NCI-H128 (cell line): Measurements from ENCODE around the gene KRTAP10-6.
"Not testable (repeated sequence)": the region's sequence is repeated elsewhere in the genome, so short reads cannot be mapped to it uniquely, and the experiment has no call there.

ENCODE experiments used
- DNase-seq: peaks from one replicate; lab custom pipeline; 2025; ENCODE audit not compliant: unreplicated experiment; lab: John Stamatoyannopoulos, UW

Gene KRTAP10-6

DNA sequence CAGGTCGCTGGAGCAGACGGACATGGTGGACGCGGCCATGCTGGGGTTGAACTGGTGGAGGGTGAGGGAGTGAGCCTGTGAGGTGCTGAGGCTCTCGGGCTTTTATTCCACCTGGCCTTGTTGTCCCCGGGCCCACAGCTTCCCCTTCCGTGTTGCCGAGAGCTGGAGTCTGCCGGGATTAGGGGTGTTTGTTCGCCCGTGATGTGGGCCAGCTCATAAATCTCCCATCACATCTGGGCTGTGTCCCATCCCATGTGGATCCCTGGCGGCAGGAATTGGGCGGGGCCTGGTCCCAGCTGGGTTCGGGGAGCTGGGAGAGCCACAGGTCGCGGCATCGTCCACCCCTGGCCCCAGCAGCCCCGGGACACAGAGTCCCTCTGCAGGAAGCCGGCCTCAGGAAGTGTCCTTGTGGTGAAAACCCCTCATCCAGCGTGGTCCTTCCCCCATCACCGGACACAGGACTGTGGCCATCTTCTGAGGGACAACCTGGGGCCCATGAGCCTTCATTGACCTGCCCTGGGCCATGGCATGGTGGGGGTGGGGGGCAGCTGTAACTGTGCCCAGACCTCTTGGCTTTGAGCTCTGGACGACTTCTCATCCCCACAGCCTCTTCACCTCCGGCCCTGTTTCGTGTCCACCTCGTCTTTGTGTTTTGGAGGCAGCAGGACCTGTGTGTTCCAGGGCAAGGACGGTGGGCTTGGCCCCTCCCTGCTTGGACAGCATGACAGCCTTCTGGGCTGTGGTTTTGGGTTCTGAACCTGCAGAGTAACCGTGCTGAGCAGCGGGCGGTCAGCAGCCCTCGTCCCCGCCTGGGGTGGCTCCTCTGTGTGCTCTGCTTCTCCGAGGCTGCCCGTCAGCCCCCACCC lies at the start of gene KRTAP10-6:
Gene KRTAP10-6 (minus strand): TSS at position 60 of the 866 bp plus-strand sequence. CDS start 21 bp downstream, at position 39.
- DNase-seq, result no peak

DNA sequence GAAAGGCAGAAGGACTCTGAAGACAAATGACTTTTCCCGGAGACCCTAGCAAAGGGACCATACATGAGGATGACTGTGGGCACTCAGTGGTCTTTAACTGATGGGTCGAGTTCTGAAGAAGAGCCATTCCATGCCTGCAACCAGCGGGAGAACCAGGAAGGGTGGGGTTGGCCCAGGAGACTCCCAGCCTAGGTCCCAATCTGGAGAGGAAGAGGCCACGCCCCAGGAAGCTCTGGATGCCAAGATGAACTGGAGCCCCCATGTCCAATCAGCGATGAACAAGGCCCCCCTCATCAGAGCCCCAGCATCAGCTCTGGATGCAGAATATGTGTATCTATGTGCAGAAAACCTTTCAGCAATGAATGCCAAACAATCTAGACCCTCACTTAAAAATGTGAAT lies 48.5 kb upstream of the KRTAP10-6 start:
- no peak for DNase-seq

DNA sequence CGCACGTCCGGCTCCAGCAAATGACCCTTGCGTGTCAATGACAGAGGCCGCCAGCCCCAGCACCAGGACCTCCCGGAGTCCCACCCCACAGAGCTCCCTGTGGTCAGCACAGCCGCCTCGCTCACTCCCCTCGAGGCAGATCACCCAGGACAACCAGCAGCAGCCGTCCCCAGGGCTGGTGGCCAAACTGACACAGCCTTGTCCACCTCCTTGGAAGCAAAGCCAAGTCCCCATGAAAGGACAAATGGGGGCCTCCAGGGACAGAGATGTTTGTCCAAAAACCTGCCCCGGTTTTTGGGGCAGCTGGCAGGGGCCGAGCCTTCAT lies 47.0 kb upstream of the KRTAP10-6 start:
- no peak for DNase-seq

DNA sequence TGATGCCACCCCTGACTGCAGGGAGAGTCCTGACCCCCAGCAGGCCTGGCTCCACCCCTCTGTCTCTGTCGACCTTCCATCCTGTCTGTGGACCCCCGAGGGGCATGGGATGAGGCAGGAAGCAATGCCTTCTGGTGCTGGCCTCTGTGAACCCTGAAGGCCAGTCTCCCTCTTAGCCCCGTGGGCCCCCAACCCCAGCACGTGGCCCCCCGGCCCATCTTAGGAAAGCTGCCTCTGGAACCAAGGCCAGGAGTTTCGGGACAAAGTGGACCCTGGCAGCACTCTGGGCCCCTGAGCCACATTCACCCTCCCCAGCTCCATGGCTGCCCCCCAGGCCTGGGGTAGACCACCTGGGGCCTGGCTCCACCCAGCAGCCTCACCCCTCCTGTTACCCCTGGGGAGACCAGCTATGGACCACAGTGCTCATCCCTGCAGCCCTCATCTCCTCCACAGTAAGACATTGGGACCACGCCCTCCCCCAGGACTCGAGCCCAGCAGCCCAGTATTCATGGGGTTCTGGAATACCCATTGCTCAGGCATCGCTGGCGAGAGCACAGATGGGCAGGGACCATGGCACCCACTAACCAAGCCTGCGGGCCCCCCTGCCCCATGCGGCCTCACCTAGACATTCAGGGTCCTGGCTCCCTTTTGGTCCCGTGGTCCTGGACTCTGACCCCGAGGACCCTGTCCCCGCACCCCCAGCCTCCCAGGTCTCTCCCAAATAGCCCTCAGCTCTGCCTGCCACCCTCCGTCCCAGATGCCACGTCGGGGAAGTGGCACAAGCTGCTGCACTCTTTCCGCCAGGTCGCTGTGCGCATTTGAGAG lies 46.4 kb upstream of the KRTAP10-6 start:
- DNase-seq, result not testable (repeated sequence)

- DNase-seq, result not testable (repeated sequence)
Observed at GRCh38 chr21:44637851-44638348, 45.6 kb upstream of the KRTAP10-6 start.

- DNase-seq, result no peak
Observed at GRCh38 chr21:44637018-44637850, 44.9 kb upstream of the KRTAP10-6 start, which contains the start of gene KRTAP10-10. Gene KRTAP10-10, plus strand, starts transcription at chr21:44637356. Its CDS starts 62 bp downstream, at chr21:44637418.

DNA sequence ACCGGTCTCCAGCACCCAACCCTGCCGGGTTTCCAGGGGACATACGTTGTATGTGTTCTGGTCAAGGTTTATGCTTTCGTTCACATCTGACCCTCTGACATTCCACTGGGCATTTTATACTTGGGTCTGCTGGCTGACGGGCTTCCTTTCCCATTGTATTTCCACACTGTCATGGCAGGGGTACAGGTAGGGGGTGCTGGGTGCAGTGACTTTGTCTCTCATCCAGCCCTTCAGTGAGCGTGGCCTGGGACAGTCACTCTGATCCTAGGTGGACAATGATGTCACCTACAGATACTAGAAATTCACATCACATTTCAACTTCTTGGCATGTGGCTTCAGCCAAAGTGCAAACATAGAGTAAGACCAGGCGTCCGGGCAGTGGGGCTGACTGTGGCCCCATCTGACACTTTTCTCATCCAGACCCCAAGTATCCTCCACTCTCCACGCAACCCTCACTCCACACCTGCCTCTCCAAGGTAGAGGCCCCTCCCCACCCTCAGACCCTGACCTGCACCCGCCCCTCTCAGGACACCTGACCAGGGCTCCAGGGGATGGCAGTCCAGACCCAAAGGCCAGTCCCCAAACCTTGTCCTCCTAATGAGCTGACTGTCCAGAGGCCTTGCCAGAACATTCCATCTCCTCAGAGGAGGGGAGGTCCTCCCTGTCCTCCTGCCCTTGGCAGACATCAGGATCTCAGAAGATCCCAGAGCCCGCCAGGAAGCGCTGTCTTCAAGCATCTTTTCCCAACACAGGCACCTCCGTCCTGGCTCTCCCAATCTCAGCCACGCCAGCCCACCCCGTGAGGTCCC lies 44.1 kb upstream of the KRTAP10-6 start:
- no peak for DNase-seq

GRCh38 chr21:44632067-44632466 lies 39.8 kb upstream of the KRTAP10-6 start:
- DNase-seq, result no peak

DNA sequence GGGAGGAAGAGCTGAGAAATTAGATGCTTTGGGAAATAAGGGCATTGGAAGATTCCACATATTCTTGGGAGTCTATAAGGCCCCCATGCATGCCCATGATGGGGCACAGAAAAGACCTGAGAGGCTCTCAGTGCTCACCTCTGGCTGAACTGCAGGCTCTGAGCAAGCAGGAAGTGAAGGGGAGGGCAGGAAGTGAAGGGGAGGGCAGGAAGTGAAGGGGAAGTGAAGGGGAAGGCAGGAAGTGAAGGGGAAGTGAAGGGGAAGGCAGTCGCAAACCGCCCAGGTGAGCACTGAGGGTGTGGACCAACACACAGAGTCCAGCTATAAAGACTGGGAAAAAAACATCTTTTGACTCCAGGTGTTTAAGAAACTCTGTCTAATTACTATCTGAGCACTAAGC lies 38.1 kb upstream of the KRTAP10-6 start:
- DNase-seq, result no peak

GRCh38 chr21:44628707-44629391 lies 36.5 kb upstream of the KRTAP10-6 start:
- DNase-seq, result no peak

GRCh38 chr21:44627831-44628233 lies 35.5 kb upstream of the KRTAP10-6 start:
- not testable (repeated sequence) for DNase-seq

DNA sequence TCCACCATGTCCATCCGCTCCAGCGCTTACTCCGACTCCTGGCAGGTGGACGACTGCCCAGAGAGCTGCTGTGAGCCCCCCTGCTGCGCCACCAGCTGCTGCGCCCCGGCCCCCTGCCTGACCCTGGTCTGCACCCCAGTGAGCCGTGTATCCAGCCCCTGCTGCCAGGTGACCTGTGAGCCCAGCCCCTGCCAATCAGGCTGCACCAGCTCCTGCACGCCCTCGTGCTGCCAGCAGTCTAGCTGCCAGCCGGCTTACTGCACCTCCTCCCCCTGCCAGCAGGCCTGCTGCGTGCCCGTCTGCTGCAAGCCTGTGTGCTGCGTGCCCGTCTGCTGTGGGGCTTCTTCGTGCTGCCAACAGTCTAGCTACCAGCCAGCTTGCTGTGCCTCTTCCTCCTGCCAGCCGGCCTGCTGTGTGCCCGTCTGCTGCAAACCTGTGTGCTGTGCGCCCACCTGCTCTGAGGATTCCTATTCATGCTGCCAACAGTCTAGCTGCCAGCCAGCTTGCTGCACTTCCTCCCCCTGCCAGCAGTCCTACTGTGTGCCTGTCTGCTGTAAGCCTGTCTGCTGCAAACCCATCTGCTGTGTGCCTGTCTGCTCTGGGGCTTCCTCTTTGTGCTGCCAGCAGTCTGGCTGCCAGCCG lies 35.0 kb upstream of the KRTAP10-6 start:
- not testable (repeated sequence) for DNase-seq

DNA sequence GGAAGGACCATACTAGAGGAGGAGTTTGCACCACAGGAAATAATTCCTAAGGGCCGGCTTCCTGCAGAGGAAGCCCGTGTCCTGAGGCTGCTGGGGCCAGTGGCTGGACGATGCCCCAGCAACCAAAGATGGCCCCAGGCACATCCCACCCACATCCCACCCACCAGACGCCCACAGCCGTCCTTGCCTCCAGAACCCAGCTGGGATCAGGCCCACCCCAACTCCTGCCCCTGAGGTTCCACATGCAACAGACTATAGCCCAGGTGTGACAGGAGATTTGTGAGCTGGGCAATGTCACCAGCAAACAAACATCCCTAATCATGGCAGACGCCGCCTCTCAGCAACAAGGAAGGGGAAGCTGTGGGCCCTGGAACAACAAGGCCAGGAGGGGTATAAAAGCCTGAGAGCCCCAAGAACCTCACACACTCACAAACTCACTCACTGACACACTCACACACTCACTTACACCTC lies 34.4 kb upstream of the KRTAP10-6 start, which contains the start of gene KRTAP10-9:
Gene KRTAP10-9 (plus strand): TSS at position 421 of the 471 bp plus-strand sequence. CDS start 79 bp downstream, outside the sequence.
- no peak for DNase-seq

DNA sequence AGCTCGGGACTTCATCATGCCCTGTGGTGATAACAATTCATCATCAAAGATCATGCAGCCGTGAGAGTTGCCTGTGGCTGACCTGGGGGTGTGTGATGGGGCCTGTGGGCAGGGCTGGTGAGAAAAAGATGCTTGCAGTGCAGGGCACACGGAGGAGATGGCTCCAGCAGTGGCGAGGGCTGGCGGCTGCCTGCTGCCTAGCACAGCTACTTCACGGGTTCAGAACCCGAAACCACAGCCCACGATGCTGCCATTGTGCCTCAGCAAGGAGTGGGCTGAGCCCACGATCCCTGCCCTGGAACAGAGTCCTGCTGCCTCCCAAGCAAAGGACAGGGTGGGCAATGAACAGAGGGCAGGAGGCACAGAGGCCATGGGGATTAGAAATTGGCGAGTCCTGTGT lies 34.0 kb upstream of the KRTAP10-6 start:
- no peak for DNase-seq

DNA sequence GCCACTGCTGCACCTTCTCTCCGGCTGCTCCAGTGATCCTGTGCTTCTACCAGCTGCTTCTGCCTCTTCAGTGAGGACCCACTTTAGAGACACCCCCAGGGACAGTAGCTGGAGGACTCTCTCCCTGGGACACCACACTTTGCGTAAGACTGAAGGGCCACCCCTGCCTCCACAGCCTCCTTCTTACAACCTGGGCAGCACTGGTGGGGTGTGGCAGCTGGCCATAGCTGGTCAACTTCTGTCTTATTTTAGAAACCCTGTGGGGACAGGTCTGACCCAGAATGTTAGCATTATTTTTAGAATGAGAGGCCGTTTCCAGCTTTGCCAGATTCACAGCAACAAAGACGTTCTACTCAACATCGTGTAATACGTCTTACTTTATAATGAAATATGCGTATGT lies 33.5 kb upstream of the KRTAP10-6 start:
- DNase-seq, result no peak

GRCh38 chr21:44623575-44623974 lies 31.3 kb upstream of the KRTAP10-6 start:
- no peak for DNase-seq

- no peak for DNase-seq
Observed at GRCh38 chr21:44619886-44620285, 27.6 kb upstream of the KRTAP10-6 start.

DNA sequence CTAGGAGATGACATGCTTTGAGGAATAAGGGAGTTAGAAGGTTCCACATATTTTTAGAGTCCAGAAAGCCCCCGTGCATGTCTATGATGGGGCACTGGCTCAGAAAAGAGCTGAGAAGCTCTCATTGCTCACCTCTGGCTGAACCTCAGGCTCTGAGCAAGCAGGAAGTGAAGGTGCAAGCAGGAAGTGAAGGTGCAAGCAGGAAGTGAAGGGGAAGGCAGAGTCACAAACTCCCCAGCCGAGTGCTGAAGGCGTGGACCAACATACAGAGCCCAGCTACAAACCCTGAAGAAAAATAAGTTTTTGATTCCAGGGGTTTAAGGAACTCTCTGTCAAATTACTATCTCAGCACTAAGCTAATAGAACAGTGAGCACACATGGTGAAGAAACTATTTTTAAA lies 26.6 kb upstream of the KRTAP10-6 start:
- no peak for DNase-seq

DNA sequence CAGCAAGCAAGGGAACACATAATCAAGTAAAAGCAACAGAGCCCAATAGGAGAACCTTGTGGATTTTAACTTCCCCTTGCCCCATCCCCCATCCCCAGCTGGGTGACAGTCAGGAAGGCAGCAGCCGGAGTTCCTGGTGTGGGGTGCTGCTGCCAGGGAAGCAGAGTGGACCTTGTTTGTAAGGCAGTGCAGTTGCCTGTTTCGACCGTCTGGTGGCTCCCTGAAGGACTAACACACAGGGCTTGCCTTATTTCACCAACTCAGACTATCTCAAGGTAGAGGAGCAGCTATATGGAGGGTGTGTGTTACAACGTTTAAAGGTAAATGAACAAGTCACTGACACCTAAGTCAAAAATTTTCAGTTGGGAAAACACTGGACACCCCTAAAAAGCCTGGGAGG lies 26.2 kb upstream of the KRTAP10-6 start:
- DNase-seq, result no peak
